KOPT-K1 (cell line): ENCODE results near the gene ELFN1.

Source experiments
- H3K27ac ChIP-seq: fragments of 200-600 bp; sonication (generic); 2 replicates; pipeline ENCODE4 v1.5.1; 2016; ENCODE audit warnings: antibody characterized with exemption, mild to moderate bottlenecking, low read depth, low read length; ENCODE audit not compliant: poor library complexity, severe bottlenecking
- H3K36me3 ChIP-seq: fragments of 200-600 bp; sonication (generic); 2 replicates; pipeline ENCODE4 v1.5.1; 2017; ENCODE audit warnings: antibody characterized with exemption, mild to moderate bottlenecking, low read length, moderate library complexity; ENCODE audit not compliant: insufficient read depth
- H3K9me3 ChIP-seq: fragments of 200-600 bp; sonication (generic); 2 replicates; pipeline ENCODE4 v1.5.1; 2017; ENCODE audit warnings: antibody characterized with exemption, low read length, mild to moderate bottlenecking; ENCODE audit not compliant: insufficient read depth, poor library complexity, severe bottlenecking

ELFN1 gene

DNA sequence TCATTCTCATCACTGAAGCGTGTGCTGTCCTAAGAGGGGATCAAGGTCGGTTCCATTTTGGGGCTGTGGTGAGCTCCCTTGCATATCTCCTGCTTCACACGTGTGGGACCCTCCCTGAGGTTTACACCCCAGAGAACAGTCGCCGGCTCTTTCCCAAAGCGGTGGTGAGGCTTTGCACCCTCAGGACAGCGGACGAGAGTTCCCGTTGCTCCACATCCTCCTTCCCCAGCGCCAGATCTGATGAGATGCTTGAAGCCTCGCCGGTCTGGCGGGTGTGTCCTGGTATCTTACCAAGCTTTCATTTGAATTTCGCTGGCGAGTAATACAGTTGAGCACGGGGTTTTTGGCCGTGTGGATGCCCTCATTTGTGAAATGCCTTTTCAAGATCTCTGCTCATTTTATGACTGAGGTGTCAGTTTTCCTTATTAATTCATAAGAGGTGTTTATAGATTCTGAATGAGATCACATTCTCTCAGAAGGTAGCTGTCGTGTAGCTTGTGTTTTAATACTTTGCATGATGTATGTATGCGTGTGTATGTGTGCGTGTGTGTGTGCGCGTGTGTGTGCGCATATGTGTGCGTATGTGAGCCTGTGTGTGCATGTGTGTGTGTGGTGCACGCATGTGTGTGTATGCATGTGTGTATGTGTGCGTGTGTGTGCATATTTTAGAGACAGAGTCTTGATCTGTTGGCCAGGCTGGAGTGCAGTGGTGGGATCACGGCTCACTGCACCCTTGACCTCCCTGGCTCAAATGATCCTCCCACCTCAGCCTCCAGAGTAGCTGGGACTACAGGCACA is 30.7 kb downstream of the ELFN1 start:
- H3K9me3 ChIP-seq = peaks cover 20% of the 10 kb centered on the region
- H3K36me3 ChIP-seq = no peaks in the 10 kb centered on the region
- H3K27ac ChIP-seq = no peak overlapping the region

DNA sequence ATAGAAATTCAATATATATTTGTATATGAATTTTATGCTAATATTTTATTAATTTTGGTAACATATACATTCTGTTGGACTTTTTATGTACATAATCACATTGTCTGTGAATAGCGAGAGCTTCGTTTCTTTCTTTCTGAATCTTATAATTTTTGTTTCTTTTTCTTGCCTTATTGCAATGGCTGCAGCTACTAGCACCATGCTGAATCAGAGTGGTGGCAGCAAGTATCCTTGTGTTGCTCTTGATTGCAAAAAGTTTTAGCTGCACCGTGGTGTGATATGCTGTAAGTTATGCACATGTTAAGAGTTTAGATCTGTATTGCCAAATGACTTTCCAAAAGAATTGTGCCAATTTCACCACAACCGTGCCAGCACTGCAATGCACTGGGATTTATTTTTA is 32.6 kb downstream of the ELFN1 start:
- Histone ChIP-seq H3K27ac (no peak overlapping the region), H3K36me3 (no peaks in the 10 kb centered on the region), H3K9me3 (peaks cover 20% of the 10 kb centered on the region)

DNA sequence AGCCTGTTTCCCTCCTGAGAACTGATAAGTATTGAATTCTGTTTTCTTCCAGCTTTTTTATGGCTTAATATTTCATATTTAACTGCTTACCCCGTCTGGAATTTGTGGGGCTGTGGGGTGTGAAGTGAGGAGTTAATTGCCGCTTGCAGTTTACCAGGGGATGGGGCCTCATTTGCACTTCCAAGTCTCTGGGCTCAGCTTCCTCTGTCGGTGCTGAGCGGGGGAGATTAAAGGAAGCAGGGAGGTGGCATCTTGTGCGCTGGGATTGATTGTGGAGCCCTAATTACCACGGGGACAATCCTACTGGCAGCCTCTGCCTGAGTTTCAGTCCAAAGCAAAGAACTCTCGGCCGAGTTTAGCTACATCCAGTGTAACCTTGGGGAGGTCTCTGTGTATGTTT is 33.4 kb downstream of the ELFN1 start:
- Histone ChIP-seq H3K9me3 (peaks cover 20% of the 10 kb centered on the region), H3K27ac (no peak overlapping the region), H3K36me3 (no peaks in the 10 kb centered on the region)

DNA sequence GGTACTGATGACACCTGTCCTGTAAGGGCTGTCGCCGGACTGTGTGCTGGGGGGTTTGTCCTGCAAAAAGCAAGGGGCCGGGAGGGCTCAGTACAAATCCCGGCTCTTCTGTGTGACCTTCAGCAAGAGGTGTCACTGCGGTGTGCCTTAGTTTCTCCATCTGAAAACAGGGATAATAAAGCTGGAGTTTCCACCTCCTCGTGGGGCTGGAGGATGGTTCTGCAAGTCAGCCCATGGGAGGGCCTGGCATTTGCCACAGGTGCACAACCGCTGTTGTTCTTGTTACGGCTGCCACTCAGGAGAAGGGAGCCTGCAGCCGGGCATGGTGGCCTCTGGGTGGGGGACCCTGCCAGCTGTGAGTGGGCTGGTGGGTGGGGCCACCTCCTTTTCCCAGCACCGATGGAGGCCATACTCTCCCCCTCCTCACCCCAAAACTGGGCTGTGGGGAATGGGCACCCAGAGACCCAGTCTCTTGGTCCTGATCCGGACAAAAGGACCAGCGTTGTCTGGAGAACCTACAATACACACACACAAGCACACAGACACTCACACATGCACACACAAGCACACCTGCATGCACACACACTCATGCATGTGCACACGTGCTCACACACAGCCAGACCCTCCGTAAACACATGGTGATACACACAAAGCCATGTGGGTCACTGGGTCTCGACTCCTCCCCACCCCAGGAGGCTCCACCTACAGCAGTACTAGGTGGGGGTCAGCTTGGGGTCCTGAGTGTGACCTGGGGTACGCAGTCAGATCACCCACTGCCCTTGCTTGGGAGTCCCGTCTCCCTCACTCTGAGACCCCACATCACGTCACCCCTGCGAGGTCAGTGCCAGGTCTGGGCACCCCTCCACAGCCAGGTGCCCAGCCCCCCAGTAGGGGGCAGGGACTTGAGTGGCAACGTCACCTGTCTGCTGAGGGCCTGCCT is 34.1 kb downstream of the ELFN1 start:
- H3K36me3 ChIP-seq = no peaks in the 10 kb centered on the region
- peaks cover 23% of the 10 kb centered on the region for H3K9me3 ChIP-seq
- no peak overlapping the region for H3K27ac ChIP-seq

GRCh38 chr7:1704811-1705738 is 35.0 kb downstream of the ELFN1 start:
- no peaks in the 10 kb centered on the region for H3K36me3 ChIP-seq
- peaks cover 32% of the 10 kb centered on the region for H3K9me3 ChIP-seq

DNA sequence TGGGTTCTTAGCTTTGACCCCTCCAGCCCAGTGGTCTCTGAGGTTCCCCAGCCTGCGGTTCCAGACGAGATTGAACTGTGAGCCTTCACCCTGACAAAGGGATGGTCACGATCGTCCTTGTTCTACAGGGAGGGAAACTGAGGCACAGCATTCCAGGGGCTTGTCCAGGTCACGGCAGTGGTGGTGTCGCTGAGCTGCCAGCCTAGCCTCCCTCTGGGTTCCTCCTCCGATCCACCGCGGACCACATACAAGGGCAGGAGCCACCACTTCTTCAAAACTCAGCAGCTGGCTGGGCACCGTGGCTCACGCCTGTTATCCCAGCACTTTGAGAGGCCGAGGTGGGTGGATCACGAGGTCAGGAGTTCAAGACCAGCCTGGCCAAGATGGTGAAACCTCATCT is 35.8 kb downstream of the ELFN1 start:
- H3K27ac ChIP-seq = no peak overlapping the region
- no peaks in the 10 kb centered on the region for H3K36me3 ChIP-seq

More at GRCh38 chr7:1704811-1705738, 35.0 kb downstream of the ELFN1 start:
- H3K27ac ChIP-seq = no peak overlapping the region

DNA sequence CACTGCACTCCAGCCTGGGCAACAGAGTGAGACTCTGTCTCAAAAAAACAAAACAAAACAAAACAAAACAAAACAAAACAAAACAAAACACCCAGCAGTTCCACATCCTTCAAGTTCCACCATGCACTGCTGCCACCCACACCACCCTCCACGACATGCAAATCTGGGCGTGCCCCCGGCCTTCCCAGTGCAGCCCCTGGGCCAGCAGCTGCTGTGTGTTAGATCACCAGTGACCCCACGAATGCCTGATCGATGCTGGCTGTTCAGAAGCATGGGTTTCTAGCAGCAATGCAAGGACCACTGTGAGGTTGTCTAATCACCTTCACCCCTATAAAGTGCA is 36.3 kb downstream of the ELFN1 start:
- Histone ChIP-seq H3K27ac (no peak overlapping the region), H3K36me3 (no peaks in the 10 kb centered on the region), H3K9me3 (peaks cover 35% of the 10 kb centered on the region)

More for the DNA sequence above, 35.8 kb downstream of the ELFN1 start:
- H3K9me3 ChIP-seq = peaks cover 35% of the 10 kb centered on the region

DNA sequence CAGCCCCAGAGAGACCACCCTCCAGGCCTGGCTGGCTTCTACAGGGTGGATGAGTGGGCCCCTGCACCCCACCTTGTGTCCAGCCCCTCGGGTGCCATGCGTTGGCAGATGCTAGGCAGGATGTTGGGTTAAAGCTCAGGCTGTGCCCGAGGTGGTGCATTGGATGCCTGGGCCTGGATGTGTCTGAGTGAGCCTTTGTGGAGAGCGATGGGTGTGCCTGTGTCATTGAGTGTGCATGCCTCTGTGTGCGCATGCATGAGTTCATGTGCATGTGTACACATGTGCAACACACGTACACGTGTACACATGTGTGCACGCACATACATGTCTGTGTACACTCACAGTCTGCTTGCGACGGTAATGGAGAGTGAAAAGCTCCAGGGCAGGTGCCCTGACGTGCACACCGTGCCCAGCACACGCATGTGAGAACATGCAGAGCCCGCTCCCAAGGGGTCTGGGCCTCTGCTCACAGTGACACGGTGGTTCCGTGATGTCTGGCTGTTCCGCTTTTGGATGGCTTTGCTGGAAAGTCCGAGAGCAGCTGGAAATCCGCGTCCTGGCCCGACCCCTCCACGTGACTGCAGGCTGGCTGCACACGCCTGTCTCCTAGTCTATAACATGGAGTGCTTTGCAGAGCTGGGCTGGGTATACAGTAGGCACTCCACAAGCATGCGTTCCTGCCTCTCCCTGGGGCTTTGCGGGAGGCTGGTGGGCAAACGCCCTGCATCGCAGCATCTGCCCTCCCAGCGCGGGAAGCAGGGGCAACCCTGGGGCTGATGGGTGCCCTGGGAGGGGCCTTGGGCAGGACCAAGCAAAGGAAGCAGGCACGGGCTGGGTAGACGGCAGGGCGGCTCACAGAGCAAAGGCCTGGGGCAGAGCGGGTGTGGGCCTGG is 36.9 kb downstream of the ELFN1 start:
- Histone ChIP-seq H3K27ac (no peak overlapping the region), H3K36me3 (no peaks in the 10 kb centered on the region), H3K9me3 (peaks cover 33% of the 10 kb centered on the region)

DNA sequence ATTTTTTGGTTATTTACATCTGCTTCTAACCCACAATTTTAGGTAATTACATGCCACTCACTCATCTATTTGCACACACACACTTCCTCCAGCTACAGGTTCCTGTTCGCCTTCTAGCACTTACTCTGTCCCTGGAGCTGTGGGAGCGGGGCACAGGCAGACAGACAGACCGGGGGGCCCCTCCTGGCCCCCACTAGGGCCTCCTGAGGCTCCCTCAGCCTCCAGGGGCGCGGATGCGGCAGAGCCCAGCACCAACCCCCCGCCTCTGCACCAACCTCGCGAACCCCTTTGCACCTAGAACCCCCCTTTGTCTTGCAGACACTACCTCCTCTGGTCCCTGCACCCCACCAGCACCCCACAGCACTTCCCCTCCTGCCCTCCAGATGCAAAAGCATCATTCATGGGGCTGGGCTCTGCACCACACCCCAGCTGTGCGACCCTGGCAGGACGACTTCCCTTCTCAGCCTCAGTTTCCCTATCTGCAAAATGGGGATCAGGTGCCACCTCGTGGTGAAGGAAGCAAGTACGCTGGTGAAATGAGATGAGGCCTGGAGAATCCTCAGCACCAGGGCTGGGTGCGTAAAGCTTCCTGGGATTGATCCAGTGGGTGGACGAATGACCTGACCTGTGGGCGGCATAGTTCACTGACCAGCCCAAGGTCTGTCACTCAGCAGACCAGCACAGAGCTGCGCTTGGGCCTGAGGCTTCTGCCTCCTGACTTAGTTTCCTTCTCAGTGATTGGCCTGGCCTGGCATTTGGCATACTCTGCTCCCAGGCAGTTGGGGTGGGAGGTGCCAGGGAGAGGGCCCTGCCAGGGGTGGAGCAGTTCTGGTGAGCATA is 37.9 kb downstream of the ELFN1 start:
- Histone ChIP-seq H3K36me3 (no peaks in the 10 kb centered on the region), H3K9me3 (peaks cover 23% of the 10 kb centered on the region), H3K27ac (no peak overlapping the region)

- no peaks in the 10 kb centered on the region for H3K36me3 ChIP-seq
- H3K9me3 ChIP-seq = peaks cover 15% of the 10 kb centered on the region
- no peak overlapping the region for H3K27ac ChIP-seq
These were observed 38.6 kb downstream of the ELFN1 start for GRCh38 chr7:1708596-1709251.

GRCh38 chr7:1709281-1709680 is 39.2 kb downstream of the ELFN1 start:
- Histone ChIP-seq H3K9me3 (peaks cover 14% of the 10 kb centered on the region), H3K36me3 (no peaks in the 10 kb centered on the region), H3K27ac (no peak overlapping the region)

DNA sequence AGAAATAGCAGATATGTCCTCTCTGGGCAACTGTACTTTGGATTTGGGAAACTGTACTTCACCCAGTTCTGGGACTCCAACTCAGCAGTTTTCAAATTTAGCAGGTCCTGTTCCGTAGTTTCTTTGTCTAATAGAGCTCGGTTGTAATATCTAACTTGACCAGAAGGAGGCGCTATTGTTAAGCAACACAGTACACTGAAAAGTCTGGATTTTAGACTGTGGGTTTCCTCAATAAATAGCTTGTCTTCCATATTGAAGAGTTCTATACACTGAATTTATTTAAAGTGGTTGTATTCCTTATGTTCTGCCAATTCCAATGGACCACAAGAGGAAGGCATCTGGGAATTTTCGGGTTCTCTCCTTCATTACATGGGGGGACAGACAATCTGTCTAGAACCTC is 39.8 kb downstream of the ELFN1 start:
- no peak overlapping the region for H3K27ac ChIP-seq
- H3K9me3 ChIP-seq = peaks cover 14% of the 10 kb centered on the region
- H3K36me3 ChIP-seq = no peaks in the 10 kb centered on the region

DNA sequence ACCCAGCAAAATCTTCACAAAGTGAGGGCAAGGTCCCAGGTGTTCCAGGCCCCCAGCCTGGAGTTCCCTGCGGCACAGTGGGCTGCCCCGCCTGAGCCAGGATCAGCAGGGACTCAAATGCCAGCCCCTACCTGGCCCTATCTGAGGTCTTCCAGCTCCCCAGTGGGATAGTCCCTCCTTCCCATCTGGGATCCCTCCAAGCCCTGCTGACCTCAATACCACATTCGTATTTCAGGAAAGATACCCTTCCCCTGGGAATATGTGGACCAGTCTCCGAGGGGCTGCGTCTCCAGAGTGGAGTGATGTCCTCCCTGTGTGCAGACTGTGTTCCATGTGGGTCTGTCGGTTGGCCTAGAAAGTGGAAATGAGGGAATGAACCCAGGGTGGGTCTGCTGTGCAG is 40.9 kb downstream of the ELFN1 start:
- H3K27ac ChIP-seq = no peak overlapping the region
- peaks cover 14% of the 10 kb centered on the region for H3K9me3 ChIP-seq
- H3K36me3 ChIP-seq = no peaks in the 10 kb centered on the region
